ENCODE results near the gene TBCC.
"Not testable (repeated sequence)": the region's sequence is repeated elsewhere in the genome, so short reads cannot be mapped to it uniquely, and the experiment has no call there.

TBCC gene

DNA sequence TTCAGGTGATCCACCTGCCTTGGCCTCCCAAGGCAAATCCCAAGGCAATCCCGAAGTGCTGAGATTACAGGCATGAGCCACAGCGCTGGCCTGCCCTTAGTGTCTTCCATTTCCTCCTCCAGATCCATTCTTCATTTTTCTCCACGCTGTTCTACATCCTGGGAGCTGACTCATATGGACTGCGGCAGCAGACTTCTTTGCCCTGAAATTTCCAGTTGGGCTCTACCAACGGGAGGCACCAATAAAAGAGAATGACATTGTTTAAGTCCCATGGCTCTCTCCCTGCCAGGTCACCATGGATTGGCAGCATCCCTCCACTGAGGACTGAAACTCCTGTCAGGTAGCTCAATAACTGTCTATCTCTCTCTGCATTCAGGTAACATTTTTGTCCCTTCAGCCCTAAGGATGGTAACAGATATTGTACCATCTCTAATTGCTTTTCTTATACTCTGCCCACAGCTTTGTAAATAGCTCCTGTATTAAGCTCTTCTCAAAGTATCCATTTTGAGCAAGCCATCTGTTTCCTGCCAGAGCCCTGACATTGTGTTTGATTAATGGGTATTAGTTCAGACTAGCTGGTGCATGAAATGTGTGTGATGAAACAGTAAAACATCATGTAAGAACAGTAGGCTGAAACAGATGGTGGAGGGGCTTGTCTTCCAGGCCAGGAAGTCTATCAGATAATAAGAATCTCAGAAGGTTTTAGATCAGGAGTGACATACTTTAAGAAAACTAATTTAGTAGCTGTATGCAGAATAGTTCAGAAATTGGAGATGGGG, 3.6 kb downstream of the TBCC start:
- Histone ChIP-seq H3K27me3 (replicated peaks; ENCODE audit: insufficient read depth, low read length) (no peaks in the 10 kb centered on the region), H3K4me3 (ENCODE audit: low read length) (no peak overlapping the region), H3F3A (ENCODE audit: insufficient read depth, low read length) (peaks cover 14% of the 10 kb centered on the region), H3K79me2 (ENCODE audit: low read length) (peaks cover 20% of the 10 kb centered on the region), H3K9ac (ENCODE audit: low read length) (no peak overlapping the region), H3K4me1 (ENCODE audit: low read length) (no peaks in the 10 kb centered on the region), H4K20me1 (ENCODE audit: insufficient read depth, low read length) (no peaks in the 10 kb centered on the region), H3K4me2 (ENCODE audit: low read depth, low read length) (no peak overlapping the region), H3K9me2 (replicated peaks; ENCODE audit: insufficient read depth, low read length) (no peaks in the 10 kb centered on the region), H3K27ac (ENCODE audit: low read length) (no peak overlapping the region), H3K36me3 (replicated peaks; ENCODE audit: insufficient read depth, low read length) (no peaks in the 10 kb centered on the region), H2AFZ (ENCODE audit: low read length) (no peak overlapping the region), H3K9me3 (replicated peaks; ENCODE audit: insufficient read depth, low read length) (no peaks in the 10 kb centered on the region)
- TF ChIP-seq EZH2 (optimal IDR thresholded peaks at IDR 0.05; ENCODE audit: low read depth, low read length) (no peak), CTCF (IDR thresholded peaks at IDR 0.05; ENCODE audit: low read length) (no peak), EZH2phosphoT487 (IDR thresholded peaks at IDR 0.05; ENCODE audit: low read length) (no peak)
- no peak for DNase-seq

- Histone ChIP-seq H3K9ac (ENCODE audit: low read length) (no peak overlapping the region), H3K36me3 (replicated peaks; ENCODE audit: insufficient read depth, low read length) (no peaks in the 10 kb centered on the region), H3K4me2 (ENCODE audit: low read depth, low read length) (no peak overlapping the region), H3K79me2 (ENCODE audit: low read length) (peaks cover 19% of the 10 kb centered on the region), H2AFZ (ENCODE audit: low read length) (no peak overlapping the region), H3K4me1 (ENCODE audit: low read length) (no peaks in the 10 kb centered on the region), H3K4me3 (ENCODE audit: low read length) (no peak overlapping the region), H4K20me1 (ENCODE audit: insufficient read depth, low read length) (no peaks in the 10 kb centered on the region), H3K9me2 (replicated peaks; ENCODE audit: insufficient read depth, low read length) (no peaks in the 10 kb centered on the region), H3F3A (ENCODE audit: insufficient read depth, low read length) (peaks cover 5% of the 10 kb centered on the region; the same call in 1 of the 2 replicates), H3K27me3 (replicated peaks; ENCODE audit: insufficient read depth, low read length) (no peaks in the 10 kb centered on the region), H3K27ac (ENCODE audit: low read length) (no peak overlapping the region), H3K9me3 (replicated peaks; ENCODE audit: insufficient read depth, low read length) (no peaks in the 10 kb centered on the region)
- TF ChIP-seq CTCF (IDR thresholded peaks at IDR 0.05; ENCODE audit: low read length) (no peak), EZH2phosphoT487 (IDR thresholded peaks at IDR 0.05; ENCODE audit: low read length) (no peak)
- DNase-seq = no peak
These were observed 5.2 kb downstream of the TBCC start for GRCh38 chr6:42740725-42741124.

DNA sequence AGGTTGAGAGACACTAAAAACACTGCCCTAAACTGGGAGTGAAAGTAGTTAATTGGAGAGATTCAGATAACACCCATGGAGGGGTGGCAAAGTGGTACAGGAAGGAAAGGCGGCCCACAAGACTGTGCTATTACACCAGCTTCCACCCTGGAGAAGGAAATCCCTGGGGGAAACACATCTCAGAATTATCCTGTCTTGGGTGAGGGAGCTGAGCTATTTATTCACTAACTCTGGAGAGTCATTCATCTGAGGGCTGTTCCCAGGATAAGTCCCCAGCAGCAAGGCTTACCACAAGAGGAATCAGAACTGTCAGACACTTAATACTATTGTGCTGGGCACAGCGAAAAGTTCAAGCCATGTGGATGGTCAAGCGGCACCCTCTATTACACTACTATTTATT, 9.9 kb downstream of the TBCC start:
- H3K4me3 ChIP-seq (ENCODE audit: low read length) = no peak overlapping the region
- no peak for TF ChIP-seq CTCF (IDR thresholded peaks at IDR 0.05; ENCODE audit: low read length)
- no peak for TF ChIP-seq EZH2phosphoT487 (IDR thresholded peaks at IDR 0.05; ENCODE audit: low read length)
- TF ChIP-seq EZH2 (optimal IDR thresholded peaks at IDR 0.05; ENCODE audit: low read depth, low read length) = no peak
- no peak for DNase-seq

DNA sequence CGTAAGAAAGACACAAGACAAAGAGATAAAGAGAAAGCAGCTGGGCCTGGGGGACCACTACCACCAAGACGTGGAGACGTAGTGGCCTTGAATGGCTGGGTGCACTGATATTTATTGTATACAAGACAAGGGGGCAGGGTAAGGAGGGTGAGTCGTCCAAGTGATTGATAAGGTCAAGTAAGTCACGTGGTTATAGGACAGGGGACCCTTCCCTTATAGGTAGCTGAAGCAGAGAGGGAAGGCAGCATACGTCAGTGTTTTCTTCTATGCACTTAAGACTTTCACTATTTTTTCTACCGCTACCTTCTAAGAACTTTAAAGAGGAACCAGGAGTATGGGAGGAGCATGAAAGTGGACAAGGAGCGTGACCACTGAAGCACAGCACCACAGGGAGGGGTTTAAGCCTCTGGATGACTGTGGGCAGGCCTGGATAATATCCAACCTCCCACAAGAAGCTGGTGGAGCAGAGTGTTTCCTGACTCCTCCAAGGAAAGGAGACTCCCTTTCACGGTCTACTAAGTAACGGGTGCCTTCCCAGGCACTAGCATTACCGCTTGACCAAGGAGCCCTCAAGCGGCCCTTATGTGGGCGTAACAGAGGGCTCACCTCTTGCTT, 11.9 kb downstream of the TBCC start:
- H3K4me3 ChIP-seq (ENCODE audit: low read length); H3K4me1 ChIP-seq (ENCODE audit: low read length); H2AFZ ChIP-seq (ENCODE audit: low read length); H3K4me2 ChIP-seq (ENCODE audit: low read depth, low read length); H3F3A ChIP-seq (ENCODE audit: insufficient read depth, low read length); H3K9me3 ChIP-seq (replicated peaks; ENCODE audit: insufficient read depth, low read length); H3K79me2 ChIP-seq (ENCODE audit: low read length); H4K20me1 ChIP-seq (ENCODE audit: insufficient read depth, low read length); DNase-seq; H3K9ac ChIP-seq (ENCODE audit: low read length); H3K9me2 ChIP-seq (replicated peaks; ENCODE audit: insufficient read depth, low read length); H3K36me3 ChIP-seq (replicated peaks; ENCODE audit: insufficient read depth, low read length); H3K27me3 ChIP-seq (replicated peaks; ENCODE audit: insufficient read depth, low read length); H3K27ac ChIP-seq (ENCODE audit: low read length): not testable (repeated sequence)

More for the DNA sequence above, 9.9 kb downstream of the TBCC start:
- Histone ChIP-seq H2AFZ (ENCODE audit: low read length) (no peak overlapping the region), H3K9ac (ENCODE audit: low read length) (no peak overlapping the region), H3K36me3 (replicated peaks; ENCODE audit: insufficient read depth, low read length) (no peaks in the 10 kb centered on the region), H3K27me3 (replicated peaks; ENCODE audit: insufficient read depth, low read length) (no peaks in the 10 kb centered on the region), H3K4me2 (ENCODE audit: low read depth, low read length) (no peak overlapping the region), H3K79me2 (ENCODE audit: low read length) (no peaks in the 10 kb centered on the region), H3F3A (ENCODE audit: insufficient read depth, low read length) (no peaks in the 10 kb centered on the region), H3K27ac (ENCODE audit: low read length) (no peak overlapping the region), H3K9me2 (replicated peaks; ENCODE audit: insufficient read depth, low read length) (no peaks in the 10 kb centered on the region), H3K9me3 (replicated peaks; ENCODE audit: insufficient read depth, low read length) (no peaks in the 10 kb centered on the region), H4K20me1 (ENCODE audit: insufficient read depth, low read length) (no peaks in the 10 kb centered on the region), H3K4me1 (ENCODE audit: low read length) (no peaks in the 10 kb centered on the region)

All from MM.1S (cell line).